GM23338 (cell line): ENCODE data around the gene MROH7. TPM values are rescaled to one million over a fixed set of nuclear protein-coding genes. Genes with fewer than 3 reads are reported as not detected.

Experiments
- CREB1 ChIP-seq: fragments of 250-450 bp; sonication (Bioruptor Pico); IDR thresholded peaks from 2 replicates; pipeline ENCODE4 v1.5.0; 2020; ENCODE audit warnings: low read depth, mild to moderate bottlenecking, moderate library complexity
- CTCF ChIP-seq, 2 experiments: fragments of 200-600 bp in 1 of 2; sonication (generic) in 1 of 2; conservative IDR thresholded peaks; 2 replicates each; pipeline versions ENCODE4 v1.5.1 to v1.6.1; 2016 to 2017; ENCODE audit warnings: antibody characterized with exemption in 2 of 2, low read depth in 2 of 2, mild to moderate bottlenecking in 2 of 2, moderate library complexity in 1 of 2
- ETS1 ChIP-seq: IDR thresholded peaks from 2 replicates; pipeline ENCODE4 v1.6.1; 2016; ENCODE audit warnings: antibody characterized with exemption
- EZH2phosphoT487 ChIP-seq: fragments of 200-600 bp; sonication (generic); IDR thresholded peaks from one replicate; pipeline ENCODE4 v1.8.1; 2018; ENCODE audit warnings: antibody characterized with exemption; ENCODE audit not compliant: unreplicated experiment
- NANOG ChIP-seq: IDR thresholded peaks from 2 replicates; pipeline ENCODE4 v1.6.1; 2016; ENCODE audit warnings: antibody characterized with exemption, borderline replicate concordance
- POLR2AphosphoS5 ChIP-seq: IDR thresholded peaks from 2 replicates; pipeline ENCODE4 v1.6.1; 2016; ENCODE audit warnings: antibody characterized with exemption, low read depth
- STAT1 ChIP-seq: IDR thresholded peaks from one replicate; pipeline ENCODE4 v1.6.1; 2016; ENCODE audit warnings: antibody characterized with exemption; ENCODE audit not compliant: unreplicated experiment
- ZNF331 ChIP-seq: fragments of 250-450 bp; sonication (Bioruptor Pico); IDR thresholded peaks from 2 replicates; pipeline ENCODE4 v1.5.0; 2020; ENCODE audit warnings: low read depth, mild to moderate bottlenecking, moderate library complexity
- ZNF462 ChIP-seq: fragments of 250-450 bp; sonication (Bioruptor Pico); IDR thresholded peaks from 2 replicates; pipeline ENCODE4 v1.5.0; 2020; ENCODE audit warnings: mild to moderate bottlenecking, moderate library complexity
- polyA plus RNA-seq: library from polyadenylated mRNA; unstranded; fragments of >200 nt; fragmentation: Nextera tagmentation; extraction: Ambion mirVana; gene quantifications from 2 replicates; pipeline ENCODE4 v1.2.1, GENCODE V29; 2016
- total RNA-seq: library from RNA; depleted of rRNA; stranded (reverse); fragments of >200 nt; shearing (Covaris generic); gene quantifications from 2 replicates; pipeline ENCODE4 v1.2.3, GENCODE V29; 2014

The MROH7 gene
- total and polyA plus RNA-seq, 2 experiments from 2014 or later, result 0.17 TPM; not detected in 1

- TF ChIP-seq ZNF462 (CRISPR knock-in tag) (no peak), CTCF (conservative IDR thresholded peaks at IDR 0.05; ENCODE audit: low read depth in 2 of 2) (no peak), ETS1 (no peak), EZH2phosphoT487 (no peak), ZNF331 (CRISPR knock-in tag) (no peak), NANOG (no peak), STAT1 (no peak), POLR2AphosphoS5 (no peak), CREB1 (CRISPR knock-in tag) (no peak)
These were observed 16.8 kb upstream of the MROH7 start (continued) for GRCh38 chr1:54624466-54625464.
